Amniotic stem cell (primary cell): ENCODE data around the gene NEK9.
"Not testable (repeated sequence)": the region's sequence is repeated elsewhere in the genome, so short reads cannot be mapped to it uniquely, and the experiment has no call there.

Experiments
- DNase-seq: peaks from one replicate; lab custom pipeline; 2025; lab: John Stamatoyannopoulos, UW

Gene NEK9

DNA sequence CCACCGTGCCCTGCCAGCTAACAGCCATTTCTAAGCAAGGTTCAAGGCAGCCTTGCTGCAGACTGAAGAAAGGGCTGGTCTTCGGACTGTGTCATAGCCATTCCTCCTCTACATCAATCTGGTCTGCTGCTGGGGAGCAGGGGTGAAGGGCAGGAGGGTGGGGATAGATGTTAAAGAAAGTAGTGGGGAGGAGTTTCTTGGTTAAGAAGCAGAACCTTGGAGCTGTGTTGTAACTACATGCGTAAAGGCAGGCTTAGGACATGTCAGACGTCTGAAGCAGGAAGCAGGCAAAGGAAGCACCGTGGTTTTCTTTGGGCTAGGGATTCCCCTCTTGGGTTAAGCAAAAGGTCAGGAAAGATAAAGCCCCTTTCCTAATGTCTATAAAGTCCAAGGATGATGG, 18.1 kb upstream of the NEK9 start:
- no peak for DNase-seq

GRCh38 chr14:75143761-75144527, 17.1 kb upstream of the NEK9 start:
- no peak for DNase-seq

GRCh38 chr14:75142494-75142893, 15.6 kb upstream of the NEK9 start:
- no peak for DNase-seq

- no peak for DNase-seq
Measured at GRCh38 chr14:75141967-75142366, 15.1 kb upstream of the NEK9 start.

DNA sequence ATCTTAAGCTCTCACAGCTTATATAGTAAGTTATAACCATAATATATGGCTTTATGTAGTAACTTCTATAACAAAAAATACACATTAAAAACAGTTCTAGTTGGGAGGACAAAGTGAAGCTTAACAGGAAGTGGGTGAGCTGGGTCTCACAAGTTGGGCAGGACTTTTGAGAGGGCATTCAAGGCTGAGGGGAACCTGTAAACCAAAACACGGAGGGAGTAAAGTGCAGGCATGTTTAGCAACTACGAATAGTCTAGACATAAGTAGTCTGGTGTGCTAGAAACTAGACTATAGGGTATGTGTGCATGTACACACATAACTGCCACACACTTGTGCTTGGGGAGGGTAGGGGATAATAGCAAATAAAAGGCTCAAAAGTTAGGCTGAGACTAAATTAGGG, 14.2 kb upstream of the NEK9 start:
- no peak for DNase-seq

DNA sequence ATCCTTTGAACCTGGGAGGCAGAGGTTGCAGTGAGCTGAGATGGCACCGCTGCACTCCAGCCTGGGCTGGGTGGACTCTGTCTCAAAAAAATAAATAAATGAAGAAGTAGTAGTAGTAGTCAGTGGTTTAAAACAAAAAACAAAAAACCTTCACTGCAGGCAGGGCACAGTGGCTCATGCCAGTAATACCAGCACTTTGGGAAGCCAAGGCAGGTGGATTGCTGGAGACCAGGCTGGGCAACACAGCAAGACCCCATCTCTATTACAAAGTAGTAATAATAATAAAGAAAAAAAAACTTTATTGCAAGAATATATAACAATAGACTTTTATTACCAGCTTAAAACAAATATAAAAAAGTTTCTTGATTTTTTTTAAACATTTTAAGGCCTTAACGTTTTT, 13.8 kb upstream of the NEK9 start:
- no peak for DNase-seq

GRCh38 chr14:75139185-75139584, 12.3 kb upstream of the NEK9 start:
- DNase-seq = no peak

GRCh38 chr14:75138492-75138891, 11.6 kb upstream of the NEK9 start:
- DNase-seq = no peak

DNA sequence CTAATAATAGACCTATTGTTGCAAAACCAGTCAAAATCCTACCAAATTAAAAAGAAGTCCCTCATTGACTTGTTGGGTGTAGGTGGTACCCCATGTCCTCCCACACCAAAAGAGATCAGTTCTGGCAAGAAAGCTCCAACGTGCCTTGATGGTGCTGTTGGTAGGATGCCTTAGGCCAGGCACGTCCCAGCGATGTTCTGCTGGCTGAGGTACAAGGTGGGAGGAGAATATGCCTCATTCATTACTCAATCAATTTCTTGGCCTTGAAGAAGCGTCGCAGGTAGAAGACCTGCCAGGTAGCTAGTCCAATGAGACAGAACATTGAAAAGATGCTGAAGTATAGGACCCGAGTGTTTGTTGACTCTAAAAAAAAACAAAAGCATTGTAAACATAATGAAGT, 7.8 kb upstream of the NEK9 start:
- DNase-seq = no peak

GRCh38 chr14:75133597-75133996, 6.7 kb upstream of the NEK9 start:
- DNase-seq = no peak

DNA sequence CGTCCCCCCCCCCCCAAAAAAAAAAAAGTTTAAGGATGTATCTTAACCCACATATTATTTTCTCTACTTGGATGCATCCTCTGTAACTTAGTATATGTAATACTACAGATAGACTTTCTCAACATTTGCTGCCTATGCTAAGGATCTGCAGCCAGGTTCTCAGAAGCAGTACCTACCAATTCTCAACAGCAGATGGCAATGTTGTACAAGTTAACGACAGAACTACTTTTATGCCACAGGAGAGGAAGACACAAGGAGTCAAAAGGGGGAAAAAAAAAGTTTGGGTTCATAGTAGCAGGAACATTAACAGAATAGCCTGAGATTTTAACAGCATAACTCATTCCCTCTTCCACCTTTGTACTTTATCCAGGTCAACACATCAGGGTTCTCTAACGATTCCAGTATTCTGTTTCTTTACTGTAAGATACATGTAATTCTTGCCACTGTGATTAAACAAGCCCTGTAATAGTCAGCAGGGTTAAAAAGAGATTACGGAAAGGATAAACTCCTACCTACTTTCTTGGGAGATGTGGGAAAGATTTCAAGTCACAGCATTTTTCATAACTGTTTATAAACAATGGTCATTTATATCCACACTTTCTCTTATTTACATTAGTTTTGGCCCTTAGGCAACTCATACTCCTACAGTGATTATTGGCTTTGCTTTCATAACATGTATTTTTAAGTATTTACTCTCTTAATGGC, 5.7 kb upstream of the NEK9 start:
- peak; percentile 40 for DNase-seq

DNA sequence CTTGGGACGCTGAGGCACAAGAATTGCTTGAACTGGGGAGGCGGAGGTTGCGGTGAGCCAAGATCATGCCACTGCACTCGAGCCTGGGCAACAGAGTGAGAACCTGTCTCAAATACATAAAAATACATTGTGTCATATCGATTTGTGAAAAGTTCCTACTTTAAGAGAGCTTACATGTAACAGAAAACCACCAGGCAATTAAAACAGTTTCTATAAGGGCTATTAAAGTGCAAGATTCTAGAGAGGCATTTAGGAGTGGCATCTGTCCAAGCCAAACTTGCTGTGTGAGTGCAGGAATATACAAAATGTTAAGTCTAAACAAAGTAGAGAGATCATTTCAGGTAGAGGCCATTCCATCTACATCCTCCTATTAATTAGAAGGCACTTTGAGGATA, 1.7 kb upstream of the NEK9 start:
- no peak for DNase-seq

- no peak for DNase-seq
Measured at GRCh38 chr14:75127903-75128595, 1.2 kb upstream of the NEK9 start.

GRCh38 chr14:75127474-75127820, 599 bp upstream of the NEK9 start:
- DNase-seq = not testable (repeated sequence)

DNA sequence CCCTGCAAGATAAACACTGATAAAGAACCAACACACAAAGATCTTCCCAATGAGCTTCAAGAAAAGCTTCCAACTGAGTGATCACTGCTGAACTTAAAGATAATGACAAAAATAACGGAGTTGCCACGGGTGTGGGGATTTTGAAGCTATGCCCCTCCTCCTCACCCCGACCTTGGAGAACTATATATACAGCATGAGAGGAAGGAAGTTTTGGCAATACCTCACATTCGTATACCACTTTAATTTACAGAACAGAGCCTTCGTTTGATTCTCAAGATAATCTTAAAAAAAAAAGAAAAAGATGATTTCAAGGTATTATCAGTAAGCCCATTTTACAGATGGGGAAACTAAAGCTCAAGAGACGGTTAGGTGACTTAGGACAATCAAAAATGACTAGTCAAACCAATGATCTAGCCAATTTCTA, 715 bp downstream of the NEK9 start:
- DNase-seq = no peak

DNA sequence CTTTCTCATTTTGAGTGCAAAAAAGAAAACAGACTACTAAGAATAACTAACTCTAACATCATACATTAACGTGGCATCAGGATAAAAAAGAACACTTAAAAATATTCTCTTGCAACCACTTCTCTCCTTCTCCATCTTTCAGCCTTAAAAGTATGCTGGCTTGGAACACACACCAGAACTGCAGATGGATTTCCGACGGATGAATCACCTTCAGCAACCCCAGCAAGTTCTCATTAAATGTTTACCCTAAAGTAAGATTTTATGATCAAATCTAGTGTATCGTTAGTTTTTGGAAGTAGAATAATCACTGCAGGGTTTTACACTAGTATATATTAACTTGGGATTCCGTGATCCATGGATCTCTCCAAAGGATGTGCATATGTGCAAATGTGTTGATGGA, 1.2 kb downstream of the NEK9 start:
- no peak for DNase-seq

DNA sequence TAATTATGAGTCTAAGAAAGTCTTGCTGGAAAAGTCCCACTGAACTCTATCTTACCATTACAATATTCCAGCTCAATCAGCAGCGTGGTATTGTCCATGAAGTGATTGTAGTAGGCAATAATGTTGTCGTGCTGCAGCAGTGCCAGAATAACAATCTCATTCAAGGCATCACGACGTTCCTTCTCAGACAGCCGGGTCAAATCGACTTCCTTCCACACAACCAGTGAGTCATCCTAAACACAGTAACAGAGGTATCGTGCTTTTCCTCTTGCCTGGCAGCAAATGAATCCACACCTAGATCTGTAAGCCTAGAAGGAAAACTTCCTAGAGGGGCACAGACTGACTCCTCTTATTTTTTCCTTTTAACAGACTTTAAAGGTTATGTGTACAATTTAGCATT, 2.9 kb downstream of the NEK9 start:
- no peak for DNase-seq

- DNase-seq = no peak
Measured at GRCh38 chr14:75121552-75121951, 5.3 kb downstream of the NEK9 start.

DNA sequence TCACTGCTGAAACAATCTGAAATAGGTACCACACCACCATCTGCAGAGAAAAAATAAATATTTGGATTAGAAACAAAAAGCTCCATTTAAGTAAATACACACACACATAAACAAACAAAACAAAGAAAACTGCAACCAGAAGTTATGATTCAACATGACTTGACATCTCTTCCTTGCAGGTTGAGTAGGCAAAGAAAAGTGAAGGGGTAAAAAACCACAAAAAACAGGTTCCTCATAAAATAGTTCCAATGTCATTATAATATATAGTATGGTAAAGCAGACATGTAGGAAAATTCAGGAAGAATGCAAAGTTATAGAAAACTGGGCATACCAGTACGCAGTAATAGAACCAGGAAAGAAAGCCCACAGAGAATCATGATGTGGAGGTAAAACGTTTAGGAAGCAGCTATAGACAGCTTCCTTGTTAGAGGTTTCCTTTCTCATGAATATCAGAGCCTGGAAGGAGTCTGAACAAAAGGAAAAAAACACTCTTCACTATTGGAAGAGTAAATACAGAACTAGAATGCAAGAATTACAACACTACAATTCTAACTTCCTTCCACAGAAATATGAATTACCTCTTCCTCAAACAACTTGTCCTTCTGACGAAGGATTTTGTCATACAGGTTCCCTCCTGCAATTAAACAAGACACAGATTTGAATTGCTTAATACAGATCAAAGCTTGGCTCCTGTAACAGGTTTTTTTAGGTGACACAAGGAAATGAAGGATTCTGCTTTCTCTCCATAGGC, 6.1 kb downstream of the NEK9 start:
- no peak for DNase-seq

DNA sequence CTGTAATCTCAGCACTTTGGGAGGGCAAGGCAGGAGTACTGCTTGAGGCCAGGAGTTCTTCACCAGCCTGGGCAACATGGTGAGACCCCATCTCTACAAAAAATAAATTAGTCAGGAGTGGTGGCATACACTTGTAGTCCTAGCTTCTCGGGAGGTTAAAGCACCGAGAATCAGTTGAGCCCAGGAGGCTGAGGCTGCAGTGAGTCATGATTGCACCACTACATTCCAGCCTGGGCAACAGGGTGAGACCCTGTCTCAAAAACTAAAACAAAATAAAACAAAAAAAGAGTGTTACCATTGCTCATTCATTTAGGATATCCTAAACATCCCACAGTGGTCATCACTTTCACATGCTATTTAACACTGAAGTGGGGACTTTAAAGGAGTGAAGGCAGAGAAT, 7.8 kb downstream of the NEK9 start:
- no peak for DNase-seq

GRCh38 chr14:75113932-75114539, 12.8 kb downstream of the NEK9 start:
- no peak for DNase-seq

DNA sequence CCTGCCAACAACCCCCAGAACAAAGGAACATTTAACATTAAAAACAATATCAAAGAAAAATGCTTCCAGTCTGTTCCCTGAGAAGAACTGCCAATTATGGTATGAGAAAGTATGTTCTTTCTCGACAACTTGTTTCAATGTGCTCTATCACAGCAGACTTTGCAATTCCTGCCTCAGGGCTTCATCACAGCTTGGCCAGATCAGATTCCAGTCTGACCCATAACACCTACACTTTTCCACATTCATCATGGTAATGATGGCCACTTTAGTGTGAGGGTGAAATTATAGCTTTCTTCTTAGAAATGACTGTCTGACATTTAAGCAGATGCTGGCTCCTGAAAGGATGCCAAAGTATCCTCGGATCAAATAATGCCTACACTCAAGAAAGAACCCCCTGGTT, 17.0 kb downstream of the NEK9 start:
- DNase-seq = no peak
